Measurements from ENCODE around the gene ARFIP2. TPM values are rescaled to one million over a fixed set of nuclear protein-coding genes. Genes with fewer than 3 reads are reported as not detected.

Gene ARFIP2
- total and polyA plus RNA-seq, 4 donors, result 16.2 to 42.0 (median 23.8) TPM

DNA sequence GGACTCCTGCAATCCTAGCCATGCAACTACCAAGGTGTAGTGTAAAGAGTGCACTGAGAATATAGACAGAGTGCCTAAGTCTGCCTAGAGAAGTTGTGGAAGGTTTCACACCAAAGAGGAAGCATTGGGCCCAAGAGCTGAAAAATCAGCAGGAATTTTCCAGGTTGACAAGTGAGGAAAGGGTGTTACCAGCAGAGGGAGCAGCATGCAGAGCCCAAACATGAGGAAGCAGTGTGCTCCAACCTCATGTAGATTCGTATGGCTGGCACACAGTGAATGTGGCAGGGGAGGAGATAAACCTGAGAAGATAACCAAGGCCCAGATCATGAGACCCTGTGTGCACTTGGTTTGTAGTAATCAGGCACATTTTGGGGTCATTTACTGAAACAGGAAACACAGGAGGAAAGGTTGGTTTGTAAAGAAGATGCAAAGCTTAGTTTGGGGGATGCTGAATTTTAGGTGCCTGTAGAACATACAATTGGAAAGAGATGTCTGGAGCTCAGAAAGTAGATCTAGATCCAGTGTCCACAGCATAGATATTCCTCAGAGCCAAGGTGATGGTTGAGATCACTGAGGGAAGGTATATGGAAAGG lies 42.1 kb downstream of the ARFIP2 start:
- 0% methylated on average over 1 of the region's 1 CpG for WGBS
- peak overlapping the region; percentile 52 to 83 for H3K27ac ChIP-seq (ENCODE audit: low read depth in 1 of 2, low read length in 2 of 2)
- H3K4me1 ChIP-seq (ENCODE audit: control insufficient read depth in 4 of 4, insufficient read depth in 4 of 4, low read length in 3 of 4), result peaks cover 2 to 57% (median 36%) of the 10 kb centered on the region in 4 donors
- H3K36me3 ChIP-seq (ENCODE audit: control insufficient read depth in 4 of 4, insufficient read depth in 3 of 4, low read depth in 1 of 4, low read length in 3 of 4), result peaks cover 3 to 32% (median 21%) of the 10 kb centered on the region in 4 donors
- peak; percentile 56 for DNase-seq (ENCODE audit: low spot score)
- H3K27me3 ChIP-seq (ENCODE audit: control insufficient read depth in 4 of 4, insufficient read depth in 4 of 4, low read length in 3 of 4), result no peaks in the 10 kb centered on the region
- H3K9ac ChIP-seq (ENCODE audit: low read depth in 1 of 2, low read length in 2 of 2), result peak overlapping the region; percentile 79 to 80
- peak overlapping the region; percentile 66 to 98 (median 97) for H3K4me3 ChIP-seq (ENCODE audit: low read depth in 1 of 3, low read length in 3 of 3)
- H3K9me3 ChIP-seq (ENCODE audit: control insufficient read depth in 4 of 4, low read length in 3 of 4), result no peaks in the 10 kb centered on the region
- TF ChIP-seq RAD21 (IDR thresholded peaks at IDR 0.05) (peak; percentile 73 to 84), RXRA (IDR thresholded peaks at IDR 0.05) (no peak)
- TF ChIP-seq, protein P1, sequence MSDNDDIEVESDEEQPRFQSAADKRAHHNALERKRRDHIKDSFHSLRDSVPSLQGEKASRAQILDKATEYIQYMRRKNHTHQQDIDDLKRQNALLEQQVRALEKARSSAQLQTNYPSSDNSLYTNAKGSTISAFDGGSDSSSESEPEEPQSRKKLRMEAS (IDR thresholded peaks at IDR 0.05), result peak; percentile 50
- TF ChIP-seq, protein P2, sequence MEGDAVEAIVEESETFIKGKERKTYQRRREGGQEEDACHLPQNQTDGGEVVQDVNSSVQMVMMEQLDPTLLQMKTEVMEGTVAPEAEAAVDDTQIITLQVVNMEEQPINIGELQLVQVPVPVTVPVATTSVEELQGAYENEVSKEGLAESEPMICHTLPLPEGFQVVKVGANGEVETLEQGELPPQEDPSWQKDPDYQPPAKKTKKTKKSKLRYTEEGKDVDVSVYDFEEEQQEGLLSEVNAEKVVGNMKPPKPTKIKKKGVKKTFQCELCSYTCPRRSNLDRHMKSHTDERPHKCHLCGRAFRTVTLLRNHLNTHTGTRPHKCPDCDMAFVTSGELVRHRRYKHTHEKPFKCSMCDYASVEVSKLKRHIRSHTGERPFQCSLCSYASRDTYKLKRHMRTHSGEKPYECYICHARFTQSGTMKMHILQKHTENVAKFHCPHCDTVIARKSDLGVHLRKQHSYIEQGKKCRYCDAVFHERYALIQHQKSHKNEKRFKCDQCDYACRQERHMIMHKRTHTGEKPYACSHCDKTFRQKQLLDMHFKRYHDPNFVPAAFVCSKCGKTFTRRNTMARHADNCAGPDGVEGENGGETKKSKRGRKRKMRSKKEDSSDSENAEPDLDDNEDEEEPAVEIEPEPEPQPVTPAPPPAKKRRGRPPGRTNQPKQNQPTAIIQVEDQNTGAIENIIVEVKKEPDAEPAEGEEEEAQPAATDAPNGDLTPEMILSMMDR (IDR thresholded peaks at IDR 0.05; ENCODE audit: low read depth, low read length, missing input control), result peak; percentile 51

GRCh38 chr11:6437993-6438392 lies 43.1 kb downstream of the ARFIP2 start:
- Histone ChIP-seq H3K27me3 (ENCODE audit: control insufficient read depth in 4 of 4, insufficient read depth in 4 of 4, low read length in 3 of 4) (no peaks in the 10 kb centered on the region), H3K36me3 (ENCODE audit: control insufficient read depth in 4 of 4, insufficient read depth in 3 of 4, low read depth in 1 of 4, low read length in 3 of 4) (peaks cover 3 to 32% (median 21%) of the 10 kb centered on the region in 4 donors), H3K9ac (ENCODE audit: low read depth in 1 of 2, low read length in 2 of 2) (no peak overlapping the region), H3K4me3 (ENCODE audit: low read depth in 1 of 3, low read length in 3 of 3) (peak overlapping the region; percentile 66 to 98 (median 97)), H3K4me1 (ENCODE audit: control insufficient read depth in 4 of 4, insufficient read depth in 4 of 4, low read length in 3 of 4) (peaks cover 2 to 46% (median 29%) of the 10 kb centered on the region in 4 donors), H3K9me3 (ENCODE audit: control insufficient read depth in 4 of 4, low read length in 3 of 4) (no peaks in the 10 kb centered on the region), H3K27ac (ENCODE audit: low read depth in 1 of 2, low read length in 2 of 2) (no peak overlapping the region)
- WGBS, result 29% methylated on average over 3 of the region's 3 CpGs
- no peak for DNase-seq (ENCODE audit: low spot score)
- TF ChIP-seq SP1 (IDR thresholded peaks at IDR 0.05) (no peak), RXRA (IDR thresholded peaks at IDR 0.05) (no peak), EGR1 (IDR thresholded peaks at IDR 0.05; ENCODE audit: low read depth in 2 of 2) (no peak), GABPA (IDR thresholded peaks at IDR 0.05 in 1 of 2, conservative IDR thresholded peaks at IDR 0.05 in 1 of 2) (no peak), JUND (IDR thresholded peaks at IDR 0.05) (no peak), FOXA1 (IDR thresholded peaks at IDR 0.05) (no peak), HNF4G (IDR thresholded peaks at IDR 0.05) (no peak)
- TF ChIP-seq, protein P3, sequence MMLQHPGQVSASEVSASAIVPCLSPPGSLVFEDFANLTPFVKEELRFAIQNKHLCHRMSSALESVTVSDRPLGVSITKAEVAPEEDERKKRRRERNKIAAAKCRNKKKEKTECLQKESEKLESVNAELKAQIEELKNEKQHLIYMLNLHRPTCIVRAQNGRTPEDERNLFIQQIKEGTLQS (IDR thresholded peaks at IDR 0.05), result no peak
- TF ChIP-seq, protein P2 (IDR thresholded peaks at IDR 0.05; ENCODE audit: low read depth, low read length, missing input control), result no peak

- Histone ChIP-seq H3K27me3 (ENCODE audit: control insufficient read depth in 4 of 4, insufficient read depth in 4 of 4, low read length in 3 of 4) (no peaks in the 10 kb centered on the region), H3K27ac (ENCODE audit: low read depth in 1 of 2, low read length in 2 of 2) (peak overlapping the region in 1 of 2 donors; percentile 10), H3K9me3 (ENCODE audit: control insufficient read depth in 4 of 4, low read length in 3 of 4) (no peaks in the 10 kb centered on the region), H3K36me3 (ENCODE audit: control insufficient read depth in 4 of 4, insufficient read depth in 3 of 4, low read depth in 1 of 4, low read length in 3 of 4) (peaks cover 3 to 32% (median 21%) of the 10 kb centered on the region in 4 donors), H3K4me3 (ENCODE audit: low read depth in 1 of 3, low read length in 3 of 3) (peak overlapping the region; percentile 66 to 98 (median 97)), H3K9ac (ENCODE audit: low read depth in 1 of 2, low read length in 2 of 2) (no peak overlapping the region), H3K4me1 (ENCODE audit: control insufficient read depth in 4 of 4, insufficient read depth in 4 of 4, low read length in 3 of 4) (peaks cover 0 to 40% (median 23%) of the 10 kb centered on the region in 4 donors)
- peak in 1 of 2 donors; percentile 32 for TF ChIP-seq HNF4A (conservative IDR thresholded peaks at IDR 0.05)
- TF ChIP-seq RXRA (IDR thresholded peaks at IDR 0.05), result peak in 1 of 2 donors; percentile 46
- TF ChIP-seq ZBTB33 (IDR thresholded peaks at IDR 0.05), result no peak
- no peak for TF ChIP-seq HNF4G (IDR thresholded peaks at IDR 0.05)
- peak in 1 of 2 donors; percentile 15 for TF ChIP-seq RAD21 (IDR thresholded peaks at IDR 0.05)
- TF ChIP-seq YY1 (IDR thresholded peaks at IDR 0.05), result peak; percentile 40
- TF ChIP-seq JUND (IDR thresholded peaks at IDR 0.05), result no peak
- TF ChIP-seq GABPA (IDR thresholded peaks at IDR 0.05 in 1 of 2, conservative IDR thresholded peaks at IDR 0.05 in 1 of 2), result peak in 1 of 2 donors; percentile 37
- TF ChIP-seq, protein P1 (IDR thresholded peaks at IDR 0.05), result peak; percentile 55
- TF ChIP-seq TAF1 (conservative IDR thresholded peaks at IDR 0.05), result peak; percentile 9
- no peak for DNase-seq (ENCODE audit: low spot score)
- 48% methylated on average over 12 of the region's 12 CpGs for WGBS
Observed at GRCh38 chr11:6437423-6437822, 43.7 kb downstream of the ARFIP2 start.
